ENCODE results near the gene ALKBH8.

GRCh38 chr11:107501713-107502112, 63.8 kb downstream of the ALKBH8 start:
- no peak for TF ChIP-seq ZFP30 (CRISPR knock-in tag; IDR thresholded peaks at IDR 0.05)
- no peak for TF ChIP-seq ARNTL (CRISPR knock-in tag; IDR thresholded peaks at IDR 0.05; ENCODE audit: borderline replicate concordance, low read depth)
- no peak for TF ChIP-seq TOX (CRISPR knock-in tag; IDR thresholded peaks at IDR 0.05; ENCODE audit: borderline replicate concordance)
- TF ChIP-seq, protein P1, sequence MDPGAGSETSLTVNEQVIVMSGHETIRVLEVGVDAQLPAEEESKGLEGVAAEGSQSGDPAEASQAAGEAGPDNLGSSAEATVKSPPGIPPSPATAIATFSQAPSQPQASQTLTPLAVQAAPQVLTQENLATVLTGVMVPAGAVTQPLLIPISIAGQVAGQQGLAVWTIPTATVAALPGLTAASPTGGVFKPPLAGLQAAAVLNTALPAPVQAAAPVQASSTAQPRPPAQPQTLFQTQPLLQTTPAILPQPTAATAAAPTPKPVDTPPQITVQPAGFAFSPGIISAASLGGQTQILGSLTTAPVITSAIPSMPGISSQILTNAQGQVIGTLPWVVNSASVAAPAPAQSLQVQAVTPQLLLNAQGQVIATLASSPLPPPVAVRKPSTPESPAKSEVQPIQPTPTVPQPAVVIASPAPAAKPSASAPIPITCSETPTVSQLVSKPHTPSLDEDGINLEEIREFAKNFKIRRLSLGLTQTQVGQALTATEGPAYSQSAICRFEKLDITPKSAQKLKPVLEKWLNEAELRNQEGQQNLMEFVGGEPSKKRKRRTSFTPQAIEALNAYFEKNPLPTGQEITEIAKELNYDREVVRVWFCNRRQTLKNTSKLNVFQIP (CRISPR knock-in tag; IDR thresholded peaks at IDR 0.05; ENCODE audit: borderline replicate concordance, low read depth) = no peak
- TF ChIP-seq, protein P2, sequence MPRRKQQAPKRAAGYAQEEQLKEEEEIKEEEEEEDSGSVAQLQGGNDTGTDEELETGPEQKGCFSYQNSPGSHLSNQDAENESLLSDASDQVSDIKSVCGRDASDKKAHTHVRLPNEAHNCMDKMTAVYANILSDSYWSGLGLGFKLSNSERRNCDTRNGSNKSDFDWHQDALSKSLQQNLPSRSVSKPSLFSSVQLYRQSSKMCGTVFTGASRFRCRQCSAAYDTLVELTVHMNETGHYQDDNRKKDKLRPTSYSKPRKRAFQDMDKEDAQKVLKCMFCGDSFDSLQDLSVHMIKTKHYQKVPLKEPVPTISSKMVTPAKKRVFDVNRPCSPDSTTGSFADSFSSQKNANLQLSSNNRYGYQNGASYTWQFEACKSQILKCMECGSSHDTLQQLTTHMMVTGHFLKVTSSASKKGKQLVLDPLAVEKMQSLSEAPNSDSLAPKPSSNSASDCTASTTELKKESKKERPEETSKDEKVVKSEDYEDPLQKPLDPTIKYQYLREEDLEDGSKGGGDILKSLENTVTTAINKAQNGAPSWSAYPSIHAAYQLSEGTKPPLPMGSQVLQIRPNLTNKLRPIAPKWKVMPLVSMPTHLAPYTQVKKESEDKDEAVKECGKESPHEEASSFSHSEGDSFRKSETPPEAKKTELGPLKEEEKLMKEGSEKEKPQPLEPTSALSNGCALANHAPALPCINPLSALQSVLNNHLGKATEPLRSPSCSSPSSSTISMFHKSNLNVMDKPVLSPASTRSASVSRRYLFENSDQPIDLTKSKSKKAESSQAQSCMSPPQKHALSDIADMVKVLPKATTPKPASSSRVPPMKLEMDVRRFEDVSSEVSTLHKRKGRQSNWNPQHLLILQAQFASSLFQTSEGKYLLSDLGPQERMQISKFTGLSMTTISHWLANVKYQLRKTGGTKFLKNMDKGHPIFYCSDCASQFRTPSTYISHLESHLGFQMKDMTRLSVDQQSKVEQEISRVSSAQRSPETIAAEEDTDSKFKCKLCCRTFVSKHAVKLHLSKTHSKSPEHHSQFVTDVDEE (CRISPR knock-in tag; IDR thresholded peaks at IDR 0.05) = no peak
- TF ChIP-seq CSRNP3 (CRISPR knock-in tag; IDR thresholded peaks at IDR 0.05) = no peak
- TF ChIP-seq ZC3H10 (CRISPR knock-in tag; IDR thresholded peaks at IDR 0.05) = no peak
- TF ChIP-seq ESRRG (CRISPR knock-in tag; IDR thresholded peaks at IDR 0.05) = no peak
- no peak for TF ChIP-seq ISL1 (CRISPR knock-in tag; IDR thresholded peaks at IDR 0.05)
- no peak for TF ChIP-seq RARB (CRISPR knock-in tag; IDR thresholded peaks at IDR 0.05)
- TF ChIP-seq, protein P3, sequence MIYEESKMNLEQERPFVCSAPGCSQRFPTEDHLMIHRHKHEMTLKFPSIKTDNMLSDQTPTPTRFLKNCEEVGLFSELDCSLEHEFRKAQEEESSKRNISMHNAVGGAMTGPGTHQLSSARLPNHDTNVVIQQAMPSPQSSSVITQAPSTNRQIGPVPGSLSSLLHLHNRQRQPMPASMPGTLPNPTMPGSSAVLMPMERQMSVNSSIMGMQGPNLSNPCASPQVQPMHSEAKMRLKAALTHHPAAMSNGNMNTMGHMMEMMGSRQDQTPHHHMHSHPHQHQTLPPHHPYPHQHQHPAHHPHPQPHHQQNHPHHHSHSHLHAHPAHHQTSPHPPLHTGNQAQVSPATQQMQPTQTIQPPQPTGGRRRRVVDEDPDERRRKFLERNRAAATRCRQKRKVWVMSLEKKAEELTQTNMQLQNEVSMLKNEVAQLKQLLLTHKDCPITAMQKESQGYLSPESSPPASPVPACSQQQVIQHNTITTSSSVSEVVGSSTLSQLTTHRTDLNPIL (CRISPR knock-in tag; IDR thresholded peaks at IDR 0.05; ENCODE audit: low read depth) = no peak
- TF ChIP-seq ZFP3 (CRISPR knock-in tag; IDR thresholded peaks at IDR 0.05) = no peak
- TF ChIP-seq ZNF70 (CRISPR knock-in tag; IDR thresholded peaks at IDR 0.05) = no peak
